C4-2B (cell line): ENCODE measurements around the gene FAU.

Experiments used
- ZFX ChIP-seq: fragments of 450-650 bp; IDR thresholded peaks from 2 replicates; pipeline ENCODE4 v1.6.1; 2017
- TF ChIP-seq, protein P1 (sequence below): fragments of 450-650 bp; conservative IDR thresholded peaks from 2 replicates; pipeline ENCODE4 v1.5.1; 2017; ENCODE audit warnings: mild to moderate bottlenecking

DNA sequence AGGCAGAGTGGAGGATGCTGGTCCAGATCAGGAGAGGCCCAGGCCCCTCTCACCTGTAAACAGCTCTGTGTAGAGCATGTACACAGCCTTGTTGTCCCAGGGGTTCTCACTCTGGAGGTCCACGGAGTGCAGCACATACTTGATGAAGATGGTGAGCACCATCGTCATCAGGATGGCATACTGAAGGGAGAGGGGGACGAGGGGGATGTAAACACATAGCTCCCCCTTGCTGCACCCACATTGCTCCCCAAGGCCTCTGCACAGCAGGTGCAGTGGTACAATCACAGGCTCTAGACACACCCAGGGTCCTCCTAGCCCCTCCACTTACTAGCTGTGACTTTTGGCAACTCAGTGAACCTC is 9.5 kb upstream of the FAU start:
- TF ChIP-seq, protein P1, sequence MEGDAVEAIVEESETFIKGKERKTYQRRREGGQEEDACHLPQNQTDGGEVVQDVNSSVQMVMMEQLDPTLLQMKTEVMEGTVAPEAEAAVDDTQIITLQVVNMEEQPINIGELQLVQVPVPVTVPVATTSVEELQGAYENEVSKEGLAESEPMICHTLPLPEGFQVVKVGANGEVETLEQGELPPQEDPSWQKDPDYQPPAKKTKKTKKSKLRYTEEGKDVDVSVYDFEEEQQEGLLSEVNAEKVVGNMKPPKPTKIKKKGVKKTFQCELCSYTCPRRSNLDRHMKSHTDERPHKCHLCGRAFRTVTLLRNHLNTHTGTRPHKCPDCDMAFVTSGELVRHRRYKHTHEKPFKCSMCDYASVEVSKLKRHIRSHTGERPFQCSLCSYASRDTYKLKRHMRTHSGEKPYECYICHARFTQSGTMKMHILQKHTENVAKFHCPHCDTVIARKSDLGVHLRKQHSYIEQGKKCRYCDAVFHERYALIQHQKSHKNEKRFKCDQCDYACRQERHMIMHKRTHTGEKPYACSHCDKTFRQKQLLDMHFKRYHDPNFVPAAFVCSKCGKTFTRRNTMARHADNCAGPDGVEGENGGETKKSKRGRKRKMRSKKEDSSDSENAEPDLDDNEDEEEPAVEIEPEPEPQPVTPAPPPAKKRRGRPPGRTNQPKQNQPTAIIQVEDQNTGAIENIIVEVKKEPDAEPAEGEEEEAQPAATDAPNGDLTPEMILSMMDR = no peak
- TF ChIP-seq ZFX = no peak
